22Rv1 (cell line): Measurements from ENCODE around the gene E2F6.

Experiments
- ZFX ChIP-seq: fragments of 450-650 bp; IDR thresholded peaks from 2 replicates; pipeline ENCODE4 v1.6.1; 2017; ENCODE audit warnings: antibody characterized with exemption, borderline replicate concordance
- TF ChIP-seq, protein P1 (sequence below): fragments of 450-650 bp; IDR thresholded peaks from 2 replicates; pipeline ENCODE4 v1.5.1; 2017; ENCODE audit warnings: mild to moderate bottlenecking

DNA sequence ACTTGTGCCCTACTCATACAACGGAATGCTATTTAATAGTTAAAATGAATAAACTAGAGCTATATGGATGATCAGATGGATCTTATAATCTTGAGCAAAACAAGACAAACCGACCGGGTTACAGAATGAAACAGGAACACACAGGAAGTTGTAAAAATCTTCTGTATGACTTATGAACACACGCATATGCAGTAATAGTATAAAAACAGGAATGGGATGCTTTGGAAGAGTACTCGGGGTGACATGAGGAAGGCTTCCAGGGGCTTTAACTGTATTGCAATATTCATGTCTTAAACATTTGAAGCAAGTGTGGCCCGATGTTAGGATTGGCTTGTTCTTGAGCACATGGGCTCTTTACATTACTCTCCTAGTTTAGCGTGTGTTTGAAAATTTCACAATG lies 14.9 kb upstream of the E2F6 start:
- TF ChIP-seq, protein P1, sequence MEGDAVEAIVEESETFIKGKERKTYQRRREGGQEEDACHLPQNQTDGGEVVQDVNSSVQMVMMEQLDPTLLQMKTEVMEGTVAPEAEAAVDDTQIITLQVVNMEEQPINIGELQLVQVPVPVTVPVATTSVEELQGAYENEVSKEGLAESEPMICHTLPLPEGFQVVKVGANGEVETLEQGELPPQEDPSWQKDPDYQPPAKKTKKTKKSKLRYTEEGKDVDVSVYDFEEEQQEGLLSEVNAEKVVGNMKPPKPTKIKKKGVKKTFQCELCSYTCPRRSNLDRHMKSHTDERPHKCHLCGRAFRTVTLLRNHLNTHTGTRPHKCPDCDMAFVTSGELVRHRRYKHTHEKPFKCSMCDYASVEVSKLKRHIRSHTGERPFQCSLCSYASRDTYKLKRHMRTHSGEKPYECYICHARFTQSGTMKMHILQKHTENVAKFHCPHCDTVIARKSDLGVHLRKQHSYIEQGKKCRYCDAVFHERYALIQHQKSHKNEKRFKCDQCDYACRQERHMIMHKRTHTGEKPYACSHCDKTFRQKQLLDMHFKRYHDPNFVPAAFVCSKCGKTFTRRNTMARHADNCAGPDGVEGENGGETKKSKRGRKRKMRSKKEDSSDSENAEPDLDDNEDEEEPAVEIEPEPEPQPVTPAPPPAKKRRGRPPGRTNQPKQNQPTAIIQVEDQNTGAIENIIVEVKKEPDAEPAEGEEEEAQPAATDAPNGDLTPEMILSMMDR = no peak
- no peak for TF ChIP-seq ZFX
